Stimulated activated CD8-positive, alpha-beta memory T cell treated with anti-CD3 and anti-CD28 coated beads, Interleukin-7, amount 100 ng/mL, for 1 hour (primary cell): ENCODE results near the gene CHSY3.

Experiments
- DNase-seq, 2 donors: peaks; one replicate each; pipeline ENCODE4 v3.0.0-alpha.2; 2020; ENCODE audit warnings: low read depth in 2 of 2

Gene CHSY3

GRCh38 chr5:130023604-130024003 is 119.3 kb downstream of the CHSY3 start:
- no peak for DNase-seq

- DNase-seq, result no peak
These were observed 119.7 kb downstream of the CHSY3 start for GRCh38 chr5:130024006-130024405.

GRCh38 chr5:130025511-130025910 is 121.2 kb downstream of the CHSY3 start:
- DNase-seq, result no peak

GRCh38 chr5:130032807-130033206 is 128.5 kb downstream of the CHSY3 start:
- no peak for DNase-seq

- no peak for DNase-seq
These were observed 130.4 kb downstream of the CHSY3 start for GRCh38 chr5:130034566-130035210.

- DNase-seq, result no peak
These were observed 131.1 kb downstream of the CHSY3 start for GRCh38 chr5:130035388-130035787.

GRCh38 chr5:130037905-130038304 is 133.6 kb downstream of the CHSY3 start:
- DNase-seq, result no peak

- no peak for DNase-seq
These were observed 139.6 kb downstream of the CHSY3 start for GRCh38 chr5:130043834-130044233.

GRCh38 chr5:130045334-130045733 is 141.1 kb downstream of the CHSY3 start:
- no peak for DNase-seq

GRCh38 chr5:130050585-130050984 is 146.3 kb downstream of the CHSY3 start:
- no peak for DNase-seq

GRCh38 chr5:130052752-130053151 is 148.5 kb downstream of the CHSY3 start:
- no peak for DNase-seq

- DNase-seq, result no peak
These were observed 151.3 kb downstream of the CHSY3 start for GRCh38 chr5:130055572-130055971.

- no peak for DNase-seq
These were observed 157.5 kb downstream of the CHSY3 start for GRCh38 chr5:130061746-130062145.

- DNase-seq, result no peak
These were observed 159.3 kb downstream of the CHSY3 start for GRCh38 chr5:130063603-130064002.

GRCh38 chr5:130064484-130064883 is 160.2 kb downstream of the CHSY3 start:
- no peak for DNase-seq

- DNase-seq, result no peak
These were observed 161.4 kb downstream of the CHSY3 start for GRCh38 chr5:130065617-130066016.

GRCh38 chr5:130066644-130067043 is 162.4 kb downstream of the CHSY3 start:
- DNase-seq, result no peak

- DNase-seq, result no peak
These were observed 163.1 kb downstream of the CHSY3 start for GRCh38 chr5:130067364-130067763.

- DNase-seq, result no peak
These were observed 163.8 kb downstream of the CHSY3 start for GRCh38 chr5:130068101-130068500.

GRCh38 chr5:130068988-130069387 is 164.7 kb downstream of the CHSY3 start:
- no peak for DNase-seq

- DNase-seq, result no peak
These were observed 170.6 kb downstream of the CHSY3 start for GRCh38 chr5:130074820-130075219.

- DNase-seq, result no peak
These were observed 172.7 kb downstream of the CHSY3 start for GRCh38 chr5:130077007-130077406.

GRCh38 chr5:130078661-130079060 is 174.4 kb downstream of the CHSY3 start:
- no peak for DNase-seq

GRCh38 chr5:130090569-130091270 is 186.5 kb downstream of the CHSY3 start:
- DNase-seq, result no peak
